IMR-90 (cell line): ENCODE results near the gene SLC17A4.

Source experiments
- BHLHE40 ChIP-seq: fragments of 150-350 bp; IDR thresholded peaks from 2 replicates; pipeline ENCODE4 v1.6.1; 2016; ENCODE audit warnings: mild to moderate bottlenecking, low read depth, low read length
- ELK1 ChIP-seq: fragments of 150-350 bp; IDR thresholded peaks from 2 replicates; pipeline ENCODE4 v1.6.1; 2016; ENCODE audit warnings: low read depth, mild to moderate bottlenecking, low read length, moderate library complexity, borderline replicate concordance
- FOS ChIP-seq: fragments of 150-350 bp; IDR thresholded peaks from 2 replicates; pipeline ENCODE4 v1.6.1; 2016; ENCODE audit warnings: low read depth, low read length
- MAZ ChIP-seq: IDR thresholded peaks from 2 replicates; pipeline ENCODE4 v1.6.1; 2012; ENCODE audit warnings: low read depth, mild to moderate bottlenecking, low read length, improper control_type of control experiment, moderate library complexity, borderline replicate concordance
- MXI1 ChIP-seq: IDR thresholded peaks from 2 replicates; pipeline ENCODE4 v1.6.1; 2012; ENCODE audit warnings: low read depth, mild to moderate bottlenecking, low read length, moderate library complexity, borderline replicate concordance
- POLR2A ChIP-seq: IDR thresholded peaks from 2 replicates; pipeline ENCODE4 v1.6.1; 2012; ENCODE audit warnings: mild to moderate bottlenecking, low read depth, low read length
- RAD21 ChIP-seq: IDR thresholded peaks from 2 replicates; pipeline ENCODE4 v1.6.1; 2012; ENCODE audit warnings: low read length, improper control_type of control experiment
- RFX5 ChIP-seq: IDR thresholded peaks from 2 replicates; pipeline ENCODE4 v1.8.0; 2012; ENCODE audit warnings: low read depth, mild to moderate bottlenecking, low read length, moderate library complexity
- SMC3 ChIP-seq: fragments of 150-350 bp; IDR thresholded peaks from 2 replicates; pipeline ENCODE4 v1.6.1; 2016; ENCODE audit warnings: low read depth, mild to moderate bottlenecking, antibody characterized with exemption, low read length, moderate library complexity
- USF2 ChIP-seq: fragments of 150-350 bp; IDR thresholded peaks from 2 replicates; pipeline ENCODE4 v1.6.1; 2017; ENCODE audit warnings: mild to moderate bottlenecking, antibody characterized with exemption, low read length, low read depth
- TF ChIP-seq, protein P1 (sequence below): conservative IDR thresholded peaks from 2 replicates; pipeline ENCODE4 v1.5.1; 2012; ENCODE audit warnings: mild to moderate bottlenecking, low read depth, low read length, improper control_type of control experiment

DNA sequence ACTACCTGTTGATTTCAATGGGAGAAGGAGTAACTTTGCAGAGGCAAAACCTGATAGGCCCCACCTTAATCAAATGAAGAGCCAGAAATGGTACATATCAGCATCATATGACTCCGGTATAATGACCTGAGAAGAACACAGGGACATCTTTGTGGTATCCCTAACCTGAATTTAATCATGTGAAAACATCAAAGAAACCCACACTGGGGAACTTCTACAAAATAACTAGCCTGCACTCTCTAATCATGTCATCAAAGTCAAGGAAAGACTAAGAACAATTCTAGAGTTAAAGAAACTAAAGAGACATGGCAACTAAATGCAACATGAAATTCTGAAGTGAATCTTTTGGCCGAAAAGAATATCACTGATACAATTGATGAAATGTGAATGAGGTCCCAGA, 34.9 kb downstream of the SLC17A4 start:
- TF ChIP-seq, protein P1, sequence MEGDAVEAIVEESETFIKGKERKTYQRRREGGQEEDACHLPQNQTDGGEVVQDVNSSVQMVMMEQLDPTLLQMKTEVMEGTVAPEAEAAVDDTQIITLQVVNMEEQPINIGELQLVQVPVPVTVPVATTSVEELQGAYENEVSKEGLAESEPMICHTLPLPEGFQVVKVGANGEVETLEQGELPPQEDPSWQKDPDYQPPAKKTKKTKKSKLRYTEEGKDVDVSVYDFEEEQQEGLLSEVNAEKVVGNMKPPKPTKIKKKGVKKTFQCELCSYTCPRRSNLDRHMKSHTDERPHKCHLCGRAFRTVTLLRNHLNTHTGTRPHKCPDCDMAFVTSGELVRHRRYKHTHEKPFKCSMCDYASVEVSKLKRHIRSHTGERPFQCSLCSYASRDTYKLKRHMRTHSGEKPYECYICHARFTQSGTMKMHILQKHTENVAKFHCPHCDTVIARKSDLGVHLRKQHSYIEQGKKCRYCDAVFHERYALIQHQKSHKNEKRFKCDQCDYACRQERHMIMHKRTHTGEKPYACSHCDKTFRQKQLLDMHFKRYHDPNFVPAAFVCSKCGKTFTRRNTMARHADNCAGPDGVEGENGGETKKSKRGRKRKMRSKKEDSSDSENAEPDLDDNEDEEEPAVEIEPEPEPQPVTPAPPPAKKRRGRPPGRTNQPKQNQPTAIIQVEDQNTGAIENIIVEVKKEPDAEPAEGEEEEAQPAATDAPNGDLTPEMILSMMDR: no peak
- TF ChIP-seq MXI1: no peak
- no peak for TF ChIP-seq POLR2A
- TF ChIP-seq RAD21: no peak
- no peak for TF ChIP-seq MAZ
- TF ChIP-seq ELK1: no peak
- TF ChIP-seq SMC3: no peak
- no peak for TF ChIP-seq BHLHE40
- TF ChIP-seq RFX5: no peak
- no peak for TF ChIP-seq FOS
- TF ChIP-seq USF2: no peak
